Uterus (tissue), 2 donors: ENCODE results near the gene CDC73.

Source experiments
- POLR2A ChIP-seq, 2 donors: fragments of 450-650 bp; IDR thresholded peaks; one replicate each; pipeline ENCODE4 v1.6.1; 2016; ENCODE audit warnings: antibody characterized with exemption in 2 of 2, mild to moderate bottlenecking in 1 of 2, moderate library complexity in 1 of 2
- TF ChIP-seq, protein P1 (sequence below), 4 experiments: fragments of 200-600 bp in 2 of 4; fragments of 450-650 bp in 2 of 4; sonication (generic) in 2 of 4; IDR thresholded peaks; one replicate each; pipeline ENCODE4 v1.5.1; 2016 to 2019; ENCODE audit warnings: antibody characterized with exemption in 4 of 4, mild to moderate bottlenecking in 2 of 4, moderate library complexity in 1 of 4

DNA sequence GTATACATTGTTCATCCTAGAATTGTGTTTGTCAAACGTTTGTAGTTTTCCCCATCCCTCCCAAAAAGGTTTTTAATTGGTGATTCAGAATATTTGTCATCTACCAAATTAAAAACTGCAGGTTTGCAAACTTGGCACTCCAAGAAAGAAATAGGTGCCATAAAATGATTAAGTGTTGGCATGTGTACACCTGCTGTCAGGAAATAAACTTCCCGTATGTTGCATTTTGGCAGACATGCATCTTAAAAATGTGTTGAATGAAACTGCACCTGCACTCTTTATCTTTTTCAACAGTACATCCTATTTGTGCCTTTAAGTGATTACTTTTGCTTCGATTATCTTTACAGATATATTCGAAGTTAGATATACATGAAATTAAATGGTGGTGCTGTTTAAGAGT lies 57.3 kb downstream of the CDC73 start:
- TF ChIP-seq, protein P1, sequence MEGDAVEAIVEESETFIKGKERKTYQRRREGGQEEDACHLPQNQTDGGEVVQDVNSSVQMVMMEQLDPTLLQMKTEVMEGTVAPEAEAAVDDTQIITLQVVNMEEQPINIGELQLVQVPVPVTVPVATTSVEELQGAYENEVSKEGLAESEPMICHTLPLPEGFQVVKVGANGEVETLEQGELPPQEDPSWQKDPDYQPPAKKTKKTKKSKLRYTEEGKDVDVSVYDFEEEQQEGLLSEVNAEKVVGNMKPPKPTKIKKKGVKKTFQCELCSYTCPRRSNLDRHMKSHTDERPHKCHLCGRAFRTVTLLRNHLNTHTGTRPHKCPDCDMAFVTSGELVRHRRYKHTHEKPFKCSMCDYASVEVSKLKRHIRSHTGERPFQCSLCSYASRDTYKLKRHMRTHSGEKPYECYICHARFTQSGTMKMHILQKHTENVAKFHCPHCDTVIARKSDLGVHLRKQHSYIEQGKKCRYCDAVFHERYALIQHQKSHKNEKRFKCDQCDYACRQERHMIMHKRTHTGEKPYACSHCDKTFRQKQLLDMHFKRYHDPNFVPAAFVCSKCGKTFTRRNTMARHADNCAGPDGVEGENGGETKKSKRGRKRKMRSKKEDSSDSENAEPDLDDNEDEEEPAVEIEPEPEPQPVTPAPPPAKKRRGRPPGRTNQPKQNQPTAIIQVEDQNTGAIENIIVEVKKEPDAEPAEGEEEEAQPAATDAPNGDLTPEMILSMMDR (IDR thresholded peaks at IDR 0.05), result no peak
- no peak for TF ChIP-seq POLR2A (IDR thresholded peaks at IDR 0.05)
